PC-9 (cell line): ENCODE measurements around the gene TBX15. TPM values are rescaled to one million over a fixed set of nuclear protein-coding genes. Genes with fewer than 3 reads are reported as not detected.

Experiments
- BruUV-seq: library from RNA; stranded (reverse); fragments of 400-500 nt; replicated peaks from 2 replicates; lab custom pipeline; 2021; lab: Mats Ljungman, UMichigan
- CTCF ChIA-PET: fragments of 300-600 bp; sonication (Branson Sonifier 250); formaldehyde crosslinking; loops from one replicate; lab custom pipeline; 2022; ENCODE audit warnings: antibody characterized with exemption; lab: Charles Lee
- POLR2A ChIA-PET: fragments of 300-600 bp; sonication (Branson Sonifier 250); formaldehyde crosslinking; loops from one replicate; lab custom pipeline; 2022; ENCODE audit warnings: antibody characterized with exemption; ENCODE audit not compliant: unreplicated experiment; lab: Charles Lee
- DNase-seq, 2 experiments: peaks; one replicate each; pipeline versions ENCODE4 v3.0.0 to v3.0.0-alpha.2; 2015 to 2022; ENCODE audit warnings: mixed read lengths in 1 of 2
- H2AFZ ChIP-seq: fragments of 200-600 bp; sonication (generic); 2 replicates; pipeline ENCODE4 v1.8.1; 2017; ENCODE audit warnings: antibody characterized with exemption
- H3F3A ChIP-seq: fragments of 200-600 bp; sonication (generic); 2 replicates; pipeline ENCODE4 v1.8.1; 2017; ENCODE audit warnings: antibody characterized with exemption, mild to moderate bottlenecking, low read depth; ENCODE audit not compliant: insufficient read depth
- H3K27ac ChIP-seq: fragments of 200-600 bp; sonication (generic); 2 replicates; pipeline ENCODE4 v1.6.1; 2016; ENCODE audit warnings: mixed run types
- H3K27me3 ChIP-seq: fragments of 200-600 bp; sonication (generic); 2 replicates; pipeline ENCODE4 v1.6.1; 2016; ENCODE audit warnings: low read depth, mixed run types; ENCODE audit not compliant: insufficient read depth
- H3K36me3 ChIP-seq: fragments of 200-600 bp; sonication (generic); 2 replicates; pipeline ENCODE4 v1.6.1; 2016; ENCODE audit warnings: low read depth, mixed run types
- H3K4me1 ChIP-seq: fragments of 200-600 bp; sonication (generic); replicated peaks from 2 replicates; pipeline ENCODE4 v1.6.1; 2016; ENCODE audit warnings: mixed run types; ENCODE audit not compliant: insufficient read depth
- H3K4me2 ChIP-seq: fragments of 200-600 bp; sonication (generic); 2 replicates; pipeline ENCODE4 v1.6.1; 2017; ENCODE audit warnings: mixed run types
- H3K4me3 ChIP-seq: fragments of 200-600 bp; sonication (generic); 2 replicates; pipeline ENCODE4 v1.6.1; 2016; ENCODE audit warnings: mixed run types
- H3K79me2 ChIP-seq: fragments of 200-600 bp; sonication (generic); 2 replicates; pipeline ENCODE4 v1.6.1; 2017; ENCODE audit warnings: low read depth, mixed run types
- H3K9me2 ChIP-seq: fragments of 200-600 bp; sonication (generic); 2 replicates; pipeline ENCODE4 v1.8.1; 2017; ENCODE audit warnings: mild to moderate bottlenecking; ENCODE audit not compliant: insufficient read depth
- H3K9me3 ChIP-seq: fragments of 200-600 bp; sonication (generic); 2 replicates; pipeline ENCODE4 v1.8.1; 2016; ENCODE audit warnings: low read depth; ENCODE audit not compliant: insufficient read depth
- H4K20me1 ChIP-seq: fragments of 200-600 bp; sonication (generic); 2 replicates; pipeline ENCODE4 v1.8.1; 2017; ENCODE audit not compliant: insufficient read depth
- EZH2 ChIP-seq: fragments of 200-600 bp; sonication (generic); IDR thresholded peaks from 2 replicates; pipeline ENCODE4 v1.8.0; 2017; ENCODE audit warnings: antibody characterized with exemption, low read depth
- intact Hi-C: fragments of 100-400 bp; cut with micrococcal nuclease; formaldehyde crosslinking; loops from one replicate; pipeline ENCODE4 v1.10.0; 2022; ENCODE audit not compliant: unreplicated experiment
- total RNA-seq: library from RNA; stranded (reverse); gene quantifications from 2 replicates; pipeline ENCODE4 v1.2.3, GENCODE V29; 2021
- TF ChIP-seq, protein P1 (sequence below): fragments of 200-600 bp; sonication (generic); conservative IDR thresholded peaks from 2 replicates; pipeline ENCODE4 v1.6.1; 2017; ENCODE audit warnings: mixed run types, antibody characterized with exemption, mild to moderate bottlenecking, moderate library complexity

Gene TBX15
- total RNA-seq, 1 experiment from 2014 or later, result not detected

DNA sequence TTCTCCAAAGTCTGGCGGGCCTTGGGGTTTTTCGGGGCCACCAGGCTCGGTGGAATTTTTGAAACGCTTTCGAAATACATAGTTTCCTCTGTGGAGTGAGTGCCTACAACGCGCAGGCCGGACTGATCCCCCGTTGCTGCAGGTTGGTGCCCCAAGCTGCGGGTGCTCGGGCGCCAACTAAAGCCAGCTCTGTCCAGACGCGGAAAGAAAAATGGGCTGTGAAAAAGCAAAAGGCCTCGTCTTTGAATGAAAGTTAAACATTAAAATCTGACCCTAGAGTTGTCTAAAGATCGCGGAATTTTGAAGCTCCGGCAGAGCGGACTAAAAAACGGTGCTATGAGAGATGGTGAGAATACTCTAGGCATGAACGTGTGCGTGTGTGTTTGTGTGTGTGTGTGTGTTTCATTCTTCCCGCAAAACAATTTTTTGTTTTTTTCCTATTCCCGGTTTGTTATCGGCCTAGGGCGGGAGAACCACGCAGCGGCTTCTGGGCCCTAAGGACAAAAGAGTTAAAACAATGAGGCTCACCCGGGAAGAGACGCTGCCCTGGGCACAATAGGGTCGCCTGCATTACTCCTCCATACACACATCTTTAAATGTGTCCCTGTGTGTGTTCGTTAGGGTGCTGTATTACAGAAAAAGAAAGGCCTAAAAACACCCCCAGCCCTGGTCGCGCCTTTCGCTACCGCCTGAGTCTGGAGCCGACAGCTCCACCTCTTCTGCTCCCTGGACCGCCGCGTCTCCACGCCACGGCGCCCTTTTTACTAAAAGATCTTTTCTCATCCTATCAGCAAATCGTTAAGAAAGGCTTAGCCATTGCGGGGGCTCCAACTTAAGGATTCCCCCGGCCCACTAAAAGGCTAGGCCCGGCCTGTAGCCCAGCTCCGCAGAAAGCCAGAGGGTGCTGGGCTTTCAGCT is 3.2 kb downstream of the TBX15 start:
- CTCF ChIA-PET, result interaction anchor here (0.6 kb wide), 1 partner anchor 24 kb away, joined by 5 read pairs; no protein-coding TSS in a partner anchor
- no peak overlapping the region for H3K27ac ChIP-seq

DNA sequence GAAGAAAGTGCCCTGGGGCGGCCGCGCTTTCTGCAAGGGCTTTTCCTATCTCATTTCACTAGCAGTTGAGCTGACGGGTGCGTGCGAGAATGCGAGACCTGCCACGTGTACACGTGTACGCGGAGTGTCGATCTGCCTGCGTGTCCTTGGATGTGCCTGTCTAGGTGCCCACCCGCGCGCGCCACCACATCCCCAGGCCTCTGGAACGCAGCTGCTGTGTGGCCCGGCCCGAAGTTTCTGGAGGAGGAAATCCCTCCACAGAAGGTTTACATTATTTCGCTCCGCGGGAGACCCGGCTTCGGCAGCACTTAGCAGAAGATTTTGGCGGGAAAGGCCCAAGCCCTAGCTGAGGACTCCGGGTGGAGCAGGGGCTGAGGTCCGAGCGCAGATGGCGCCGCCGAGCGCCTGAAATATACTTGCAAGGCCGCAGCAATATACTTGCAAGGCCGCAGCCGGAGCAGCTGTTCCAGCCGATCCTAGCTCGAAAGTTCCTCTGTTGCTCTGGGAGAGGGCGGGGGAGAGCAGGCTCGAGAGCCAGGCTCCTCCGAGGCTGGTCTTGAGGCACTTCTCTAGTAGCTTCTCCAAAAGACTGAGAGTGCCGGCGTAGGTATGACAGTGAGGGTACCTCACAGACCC is 3.9 kb downstream of the TBX15 start:
- DNase-seq, result no peak
- Histone ChIP-seq H3F3A (no peaks in the 10 kb centered on the region), H2AFZ (no peak overlapping the region), H3K9me2 (no peaks in the 10 kb centered on the region), H3K27me3 (peaks cover 36% of the 10 kb centered on the region), H3K27ac (no peak overlapping the region), H3K4me1 (no peaks in the 10 kb centered on the region), H3K79me2 (no peaks in the 10 kb centered on the region), H3K36me3 (no peaks in the 10 kb centered on the region), H4K20me1 (no peaks in the 10 kb centered on the region), H3K4me3 (no peak overlapping the region), H3K9me3 (no peaks in the 10 kb centered on the region), H3K4me2 (no peak overlapping the region)
- no TSS peak for BruUV-seq
- CTCF ChIA-PET, result no interaction called here
- POLR2A ChIA-PET, result no interaction called here
- intact Hi-C loops, result no loop called here
- no peak for TF ChIP-seq EZH2

More for the DNA sequence above, 3.2 kb downstream of the TBX15 start:
- Histone ChIP-seq H3K9me2 (no peaks in the 10 kb centered on the region), H3K79me2 (no peaks in the 10 kb centered on the region), H3K4me3 (no peak overlapping the region), H3K27me3 (peaks cover 41% of the 10 kb centered on the region), H2AFZ (no peak overlapping the region), H3F3A (no peaks in the 10 kb centered on the region), H3K4me2 (no peak overlapping the region), H3K9me3 (no peaks in the 10 kb centered on the region), H3K4me1 (no peaks in the 10 kb centered on the region), H4K20me1 (no peaks in the 10 kb centered on the region), H3K36me3 (no peaks in the 10 kb centered on the region)
- TF ChIP-seq, protein P1, sequence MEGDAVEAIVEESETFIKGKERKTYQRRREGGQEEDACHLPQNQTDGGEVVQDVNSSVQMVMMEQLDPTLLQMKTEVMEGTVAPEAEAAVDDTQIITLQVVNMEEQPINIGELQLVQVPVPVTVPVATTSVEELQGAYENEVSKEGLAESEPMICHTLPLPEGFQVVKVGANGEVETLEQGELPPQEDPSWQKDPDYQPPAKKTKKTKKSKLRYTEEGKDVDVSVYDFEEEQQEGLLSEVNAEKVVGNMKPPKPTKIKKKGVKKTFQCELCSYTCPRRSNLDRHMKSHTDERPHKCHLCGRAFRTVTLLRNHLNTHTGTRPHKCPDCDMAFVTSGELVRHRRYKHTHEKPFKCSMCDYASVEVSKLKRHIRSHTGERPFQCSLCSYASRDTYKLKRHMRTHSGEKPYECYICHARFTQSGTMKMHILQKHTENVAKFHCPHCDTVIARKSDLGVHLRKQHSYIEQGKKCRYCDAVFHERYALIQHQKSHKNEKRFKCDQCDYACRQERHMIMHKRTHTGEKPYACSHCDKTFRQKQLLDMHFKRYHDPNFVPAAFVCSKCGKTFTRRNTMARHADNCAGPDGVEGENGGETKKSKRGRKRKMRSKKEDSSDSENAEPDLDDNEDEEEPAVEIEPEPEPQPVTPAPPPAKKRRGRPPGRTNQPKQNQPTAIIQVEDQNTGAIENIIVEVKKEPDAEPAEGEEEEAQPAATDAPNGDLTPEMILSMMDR, result no peak
- TF ChIP-seq EZH2, result no peak
- no peak for DNase-seq
- intact Hi-C loops, result no loop called here
- no TSS peak for BruUV-seq
- POLR2A ChIA-PET, result no interaction called here

DNA sequence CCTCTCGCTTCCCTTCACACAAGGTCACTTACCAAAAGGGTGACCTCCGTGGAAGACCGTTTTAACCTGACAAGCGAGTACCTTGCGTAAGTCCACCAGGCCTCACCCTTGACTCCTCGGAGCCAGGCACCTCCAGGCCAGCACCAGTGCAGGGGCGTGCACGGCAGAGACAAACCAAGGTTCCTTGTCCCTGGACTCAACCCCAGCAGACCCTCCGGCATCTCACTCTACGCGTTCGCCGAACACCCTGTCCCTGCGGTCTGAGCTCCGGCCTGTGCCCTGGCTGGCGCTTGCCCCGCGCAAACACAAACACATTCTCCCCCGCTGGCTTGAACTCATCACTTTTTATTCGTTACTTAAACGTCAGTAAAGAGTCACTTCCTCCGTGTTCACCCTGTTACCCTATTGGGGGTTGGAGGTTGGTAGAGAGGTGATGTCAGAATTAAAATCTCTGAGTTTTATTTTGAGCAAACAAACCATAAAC is 4.5 kb downstream of the TBX15 start:
- TF ChIP-seq, protein P1, result no peak
- no peak for TF ChIP-seq EZH2
- Histone ChIP-seq H3K4me1 (no peaks in the 10 kb centered on the region), H3F3A (no peaks in the 10 kb centered on the region), H3K27me3 (peaks cover 34% of the 10 kb centered on the region), H3K9me3 (no peaks in the 10 kb centered on the region), H3K4me2 (no peak overlapping the region), H4K20me1 (no peaks in the 10 kb centered on the region), H3K36me3 (no peaks in the 10 kb centered on the region), H3K27ac (no peak overlapping the region), H3K4me3 (no peak overlapping the region), H3K79me2 (no peaks in the 10 kb centered on the region), H2AFZ (no peak overlapping the region), H3K9me2 (no peaks in the 10 kb centered on the region)
- no TSS peak for BruUV-seq
- POLR2A ChIA-PET, result no interaction called here
- intact Hi-C loops, result no loop called here
- no peak for DNase-seq
- CTCF ChIA-PET, result no interaction called here
